HCT116 (cell line): Measurements from ENCODE around the gene MAN2C1. TPM values are rescaled to one million over a fixed set of nuclear protein-coding genes. Genes with fewer than 3 reads are reported as not detected.

Experiments
- ATAC-seq: fragments of 200-7000 bp; cut with Tn5 transposase; 2 replicates; pipeline ENCODE4 v1.9.1; 2020; ENCODE audit warnings: mild to moderate bottlenecking, moderate library complexity
- BruUV-seq: library from RNA; stranded (reverse); fragments of 400-500 nt; replicated peaks from 2 replicates; lab custom pipeline; 2021; lab: Mats Ljungman, UMichigan
- CTCF ChIA-PET: fragments of 300-600 bp; sonication (Branson Sonifier 250); formaldehyde crosslinking; loops from one replicate; lab custom pipeline; 2021; ENCODE audit warnings: antibody characterized with exemption; lab: Charles Lee
- POLR2A ChIA-PET: fragments of 300-600, 350-600 bp; sonication (Branson Sonifier 250); formaldehyde crosslinking; loops from one replicate; lab custom pipeline; 2021; ENCODE audit warnings: antibody characterized with exemption; lab: Charles Lee
- RAD21 ChIA-PET, 2 experiments: fragments of 300-600 bp; sonication (Branson Sonifier 250); formaldehyde crosslinking; loops; one replicate each; lab custom pipeline; 2023; ENCODE audit warnings: low total read pairs in 2 of 2; ENCODE audit not compliant: uncharacterized antibody in 2 of 2, unreplicated experiment in 2 of 2, low non-redundant PET in 1 of 2; lab: Charles Lee
- DNase-seq: peaks from one replicate; pipeline ENCODE4 v3.0.0-alpha.2; 2010; ENCODE audit warnings: low read depth, low spot score
- H2AFZ ChIP-seq: fragments of 200-600 bp; shearing (Covaris generic), sonication (generic); 2 replicates; pipeline ENCODE4 v1.6.1; 2017; ENCODE audit warnings: low read depth, mixed run types, mixed read lengths, antibody characterized with exemption, low read length; ENCODE audit not compliant: poor library complexity, severe bottlenecking
- H3K27ac ChIP-seq: 2 replicates; pipeline ENCODE4 v1.5.1; 2012; ENCODE audit warnings: low read depth, low read length
- H3K27me3 ChIP-seq: fragments of 200-600 bp; sonication (generic); 2 replicates; pipeline ENCODE4 v1.6.1; 2016; ENCODE audit warnings: mixed run types, low read length, mixed read lengths; ENCODE audit not compliant: insufficient read depth
- H3K36me3 ChIP-seq, 2 experiments: fragments of 200-500 bp in 1 of 2; fragments of 200-600 bp in 1 of 2; sonication (Bioruptor generic) in 1 of 2; sonication (generic) in 1 of 2; 2 replicates each; pipeline versions ENCODE4 v1.5.1 to v1.6.1; 2014 to 2016; ENCODE audit warnings: low read length in 2 of 2, inconsistent platforms in 1 of 2, mixed read lengths in 1 of 2, mixed run types in 1 of 2; ENCODE audit not compliant: insufficient read depth in 2 of 2, control insufficient read depth in 1 of 2
- H3K4me1 ChIP-seq, 2 experiments: fragments of 200-600 bp in 1 of 2; sonication (generic) in 1 of 2; 2 replicates each; pipeline versions ENCODE4 v1.5.1 to v1.6.1; 2012 to 2017; ENCODE audit warnings: low read length in 2 of 2, inconsistent platforms in 1 of 2, mild to moderate bottlenecking in 1 of 2, mixed read lengths in 1 of 2, mixed run types in 1 of 2, moderate library complexity in 1 of 2; ENCODE audit not compliant: insufficient read depth in 2 of 2, control insufficient read depth in 1 of 2
- H3K4me2 ChIP-seq: fragments of 200-600 bp; sonication (generic); 2 replicates; pipeline ENCODE4 v1.6.1; 2017; ENCODE audit warnings: mixed run types, low read length, mixed read lengths
- H3K4me3 ChIP-seq, 2 experiments: fragments of 200-600 bp in 1 of 2; sonication (generic) in 1 of 2; replicated peaks in 1 of 2; 2 replicates each; pipeline ENCODE4 v1.5.1; 2011 to 2016; ENCODE audit warnings: low read length in 2 of 2, control low read depth in 1 of 2, low read depth in 1 of 2, mild to moderate bottlenecking in 1 of 2, mixed read lengths in 1 of 2, mixed run types in 1 of 2
- H3K79me2 ChIP-seq: fragments of 200-600 bp; sonication (generic); 2 replicates; pipeline ENCODE4 v1.6.1; 2017; ENCODE audit warnings: mild to moderate bottlenecking, mixed run types, low read length, moderate library complexity, mixed read lengths; ENCODE audit not compliant: insufficient read depth
- H3K9ac ChIP-seq: fragments of 200-600 bp; sonication (generic); 2 replicates; pipeline ENCODE4 v1.6.1; 2016; ENCODE audit warnings: low read length, mixed read lengths
- H3K9me2 ChIP-seq: fragments of 200-600 bp; sonication (generic), shearing (Covaris generic); 2 replicates; pipeline ENCODE4 v1.6.1; 2017; ENCODE audit warnings: mixed run types, mild to moderate bottlenecking, moderate library complexity; ENCODE audit not compliant: insufficient read depth
- H3K9me3 ChIP-seq, 2 experiments: fragments of 200-500 bp in 1 of 2; fragments of 200-600 bp in 1 of 2; sonication (Bioruptor generic) in 1 of 2; sonication (generic) in 1 of 2; 2 replicates each; pipeline ENCODE4 v1.6.1; 2014 to 2017; ENCODE audit warnings: low read length in 2 of 2, mixed read lengths in 2 of 2, inconsistent platforms in 1 of 2, low read depth in 1 of 2, mild to moderate bottlenecking in 1 of 2, mixed run types in 1 of 2, moderate library complexity in 1 of 2; ENCODE audit not compliant: control insufficient read depth in 1 of 2, insufficient read depth in 1 of 2
- H4K20me1 ChIP-seq: fragments of 200-600 bp; sonication (generic), shearing (Covaris generic); 2 replicates; pipeline ENCODE4 v1.6.1; 2017; ENCODE audit warnings: mixed run types, mild to moderate bottlenecking, moderate library complexity; ENCODE audit not compliant: insufficient read depth
- CBX3 ChIP-seq: IDR thresholded peaks from 2 replicates; pipeline ENCODE4 v1.6.1; 2012; ENCODE audit warnings: low read depth
- EZH2phosphoT487 ChIP-seq: fragments of 200-600 bp; IDR thresholded peaks from 2 replicates; pipeline ENCODE4 v1.6.1; 2018; ENCODE audit warnings: antibody characterized with exemption, borderline replicate concordance
- FOSL1 ChIP-seq: IDR thresholded peaks from 2 replicates; pipeline ENCODE4 v1.6.1; 2012; ENCODE audit warnings: low read depth
- POLR2A ChIP-seq: IDR thresholded peaks from 2 replicates; pipeline ENCODE4 v1.7.0; 2011; ENCODE audit warnings: borderline replicate concordance; ENCODE audit not compliant: insufficient read depth, insufficient read length; ENCODE audit errors: extremely low read depth
- SIN3A ChIP-seq: IDR thresholded peaks from 2 replicates; pipeline ENCODE4 v1.6.1; 2012; ENCODE audit warnings: low read depth
- SRF ChIP-seq: IDR thresholded peaks from 2 replicates; pipeline ENCODE4 v1.6.1; 2012; ENCODE audit warnings: low read depth
- TCF7L2 ChIP-seq: IDR thresholded peaks from 2 replicates; pipeline ENCODE4 v1.7.0; 2011; ENCODE audit warnings: borderline replicate concordance, inconsistent platforms; ENCODE audit not compliant: insufficient read depth, insufficient read length; ENCODE audit errors: extremely low read depth
- ZFX ChIP-seq: fragments of 450-650 bp; IDR thresholded peaks from 2 replicates; pipeline ENCODE4 v1.6.1; 2017
- ZNF274 ChIP-seq: fragments of 200-500 bp; sonication (Bioruptor generic); IDR thresholded peaks from 2 replicates; pipeline ENCODE4 v1.6.1; 2014; ENCODE audit warnings: mild to moderate bottlenecking, low read depth, low read length, inconsistent platforms
- intact Hi-C: fragments of 100-400 bp; cut with micrococcal nuclease; formaldehyde crosslinking; loops from 2 replicates; pipeline ENCODE4 v1.10.0; 2022
- total RNA-seq: library from RNA; stranded (reverse); gene quantifications from one replicate; pipeline ENCODE4 v1.2.1, GENCODE V29; 2021; ENCODE audit not compliant: unreplicated experiment
- TF ChIP-seq, protein P1 (sequence below): IDR thresholded peaks from 2 replicates; pipeline ENCODE4 v1.6.1; 2012
- TF ChIP-seq, protein P2 (sequence below): IDR thresholded peaks from 2 replicates; pipeline ENCODE4 v1.6.1; 2012
- TF ChIP-seq, protein P3 (sequence below): IDR thresholded peaks from 2 replicates; pipeline ENCODE4 v1.6.1; 2012; ENCODE audit warnings: low read depth

Gene MAN2C1
- total RNA-seq, 1 experiment from 2014 or later: 118 TPM

DNA sequence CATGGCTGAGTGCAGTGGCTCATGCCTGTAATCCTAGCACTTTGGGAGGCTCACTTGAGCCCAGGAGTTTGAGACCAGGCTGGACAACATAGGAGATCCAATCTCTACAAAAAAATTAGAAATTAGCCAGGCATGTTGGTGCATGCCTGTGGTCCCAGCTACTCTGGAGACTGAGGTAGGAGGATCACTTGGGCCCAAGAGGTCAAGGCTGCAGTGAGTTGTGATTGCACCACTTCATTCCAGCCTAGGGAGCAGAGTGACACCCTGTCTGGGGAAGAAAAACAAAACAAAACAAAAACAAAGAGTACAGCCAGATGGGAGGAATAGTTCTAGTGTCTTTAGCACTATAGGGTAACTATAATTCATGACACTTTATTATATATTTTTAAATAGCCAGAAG is 58.7 kb downstream of the MAN2C1 start:
- intact Hi-C loops: no loop called here
- Histone ChIP-seq H3K27me3 (no peaks in the 10 kb centered on the region), H3K9me3 (no peaks in the 10 kb centered on the region), H3K4me2 (no peak overlapping the region), H4K20me1 (no peaks in the 10 kb centered on the region), H3K79me2 (no peaks in the 10 kb centered on the region), H2AFZ (no peak overlapping the region), H3K27ac (no peak overlapping the region), H3K36me3 (no peaks in the 10 kb centered on the region), H3K4me3 (no peak overlapping the region), H3K9ac (no peak overlapping the region), H3K9me2 (no peaks in the 10 kb centered on the region), H3K4me1 (peaks cover 4 to 25% of the 10 kb centered on the region in 2 experiments; a peak in 3 of 4 replicates)
- ChIA-PET RAD21 (no interaction called here), POLR2A (no interaction called here), CTCF (no interaction called here)
- no TSS peak for BruUV-seq
- DNase-seq (no peak), ATAC-seq (no peak)
- TF ChIP-seq, protein P1, sequence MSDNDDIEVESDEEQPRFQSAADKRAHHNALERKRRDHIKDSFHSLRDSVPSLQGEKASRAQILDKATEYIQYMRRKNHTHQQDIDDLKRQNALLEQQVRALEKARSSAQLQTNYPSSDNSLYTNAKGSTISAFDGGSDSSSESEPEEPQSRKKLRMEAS: no peak
- TF ChIP-seq POLR2A (no peak), ZNF274 (no peak), FOSL1 (no peak), SRF (no peak), SIN3A (no peak), ZFX (no peak), TCF7L2 (no peak), EZH2phosphoT487 (no peak), CBX3 (no peak)
- TF ChIP-seq, protein P2, sequence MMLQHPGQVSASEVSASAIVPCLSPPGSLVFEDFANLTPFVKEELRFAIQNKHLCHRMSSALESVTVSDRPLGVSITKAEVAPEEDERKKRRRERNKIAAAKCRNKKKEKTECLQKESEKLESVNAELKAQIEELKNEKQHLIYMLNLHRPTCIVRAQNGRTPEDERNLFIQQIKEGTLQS: no peak
- TF ChIP-seq, protein P3, sequence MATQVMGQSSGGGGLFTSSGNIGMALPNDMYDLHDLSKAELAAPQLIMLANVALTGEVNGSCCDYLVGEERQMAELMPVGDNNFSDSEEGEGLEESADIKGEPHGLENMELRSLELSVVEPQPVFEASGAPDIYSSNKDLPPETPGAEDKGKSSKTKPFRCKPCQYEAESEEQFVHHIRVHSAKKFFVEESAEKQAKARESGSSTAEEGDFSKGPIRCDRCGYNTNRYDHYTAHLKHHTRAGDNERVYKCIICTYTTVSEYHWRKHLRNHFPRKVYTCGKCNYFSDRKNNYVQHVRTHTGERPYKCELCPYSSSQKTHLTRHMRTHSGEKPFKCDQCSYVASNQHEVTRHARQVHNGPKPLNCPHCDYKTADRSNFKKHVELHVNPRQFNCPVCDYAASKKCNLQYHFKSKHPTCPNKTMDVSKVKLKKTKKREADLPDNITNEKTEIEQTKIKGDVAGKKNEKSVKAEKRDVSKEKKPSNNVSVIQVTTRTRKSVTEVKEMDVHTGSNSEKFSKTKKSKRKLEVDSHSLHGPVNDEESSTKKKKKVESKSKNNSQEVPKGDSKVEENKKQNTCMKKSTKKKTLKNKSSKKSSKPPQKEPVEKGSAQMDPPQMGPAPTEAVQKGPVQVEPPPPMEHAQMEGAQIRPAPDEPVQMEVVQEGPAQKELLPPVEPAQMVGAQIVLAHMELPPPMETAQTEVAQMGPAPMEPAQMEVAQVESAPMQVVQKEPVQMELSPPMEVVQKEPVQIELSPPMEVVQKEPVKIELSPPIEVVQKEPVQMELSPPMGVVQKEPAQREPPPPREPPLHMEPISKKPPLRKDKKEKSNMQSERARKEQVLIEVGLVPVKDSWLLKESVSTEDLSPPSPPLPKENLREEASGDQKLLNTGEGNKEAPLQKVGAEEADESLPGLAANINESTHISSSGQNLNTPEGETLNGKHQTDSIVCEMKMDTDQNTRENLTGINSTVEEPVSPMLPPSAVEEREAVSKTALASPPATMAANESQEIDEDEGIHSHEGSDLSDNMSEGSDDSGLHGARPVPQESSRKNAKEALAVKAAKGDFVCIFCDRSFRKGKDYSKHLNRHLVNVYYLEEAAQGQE: no peak
